ENCODE data around the gene ACOT4.
"Not testable (repeated sequence)": the region's sequence is repeated elsewhere in the genome, so short reads cannot be mapped to it uniquely, and the experiment has no call there.

Gene ACOT4

GRCh38 chr14:73567358-73567757, 24.3 kb upstream of the ACOT4 start:
- no peak overlapping the region for H3K4me3 ChIP-seq (ENCODE audit: low read depth, low read length)
- no peak for DNase-seq (ENCODE audit: low read depth)
- TF ChIP-seq, protein P1, sequence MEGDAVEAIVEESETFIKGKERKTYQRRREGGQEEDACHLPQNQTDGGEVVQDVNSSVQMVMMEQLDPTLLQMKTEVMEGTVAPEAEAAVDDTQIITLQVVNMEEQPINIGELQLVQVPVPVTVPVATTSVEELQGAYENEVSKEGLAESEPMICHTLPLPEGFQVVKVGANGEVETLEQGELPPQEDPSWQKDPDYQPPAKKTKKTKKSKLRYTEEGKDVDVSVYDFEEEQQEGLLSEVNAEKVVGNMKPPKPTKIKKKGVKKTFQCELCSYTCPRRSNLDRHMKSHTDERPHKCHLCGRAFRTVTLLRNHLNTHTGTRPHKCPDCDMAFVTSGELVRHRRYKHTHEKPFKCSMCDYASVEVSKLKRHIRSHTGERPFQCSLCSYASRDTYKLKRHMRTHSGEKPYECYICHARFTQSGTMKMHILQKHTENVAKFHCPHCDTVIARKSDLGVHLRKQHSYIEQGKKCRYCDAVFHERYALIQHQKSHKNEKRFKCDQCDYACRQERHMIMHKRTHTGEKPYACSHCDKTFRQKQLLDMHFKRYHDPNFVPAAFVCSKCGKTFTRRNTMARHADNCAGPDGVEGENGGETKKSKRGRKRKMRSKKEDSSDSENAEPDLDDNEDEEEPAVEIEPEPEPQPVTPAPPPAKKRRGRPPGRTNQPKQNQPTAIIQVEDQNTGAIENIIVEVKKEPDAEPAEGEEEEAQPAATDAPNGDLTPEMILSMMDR (IDR thresholded peaks at IDR 0.05; ENCODE audit: control insufficient read depth, extremely low read depth, insufficient read depth), result no peak

DNA sequence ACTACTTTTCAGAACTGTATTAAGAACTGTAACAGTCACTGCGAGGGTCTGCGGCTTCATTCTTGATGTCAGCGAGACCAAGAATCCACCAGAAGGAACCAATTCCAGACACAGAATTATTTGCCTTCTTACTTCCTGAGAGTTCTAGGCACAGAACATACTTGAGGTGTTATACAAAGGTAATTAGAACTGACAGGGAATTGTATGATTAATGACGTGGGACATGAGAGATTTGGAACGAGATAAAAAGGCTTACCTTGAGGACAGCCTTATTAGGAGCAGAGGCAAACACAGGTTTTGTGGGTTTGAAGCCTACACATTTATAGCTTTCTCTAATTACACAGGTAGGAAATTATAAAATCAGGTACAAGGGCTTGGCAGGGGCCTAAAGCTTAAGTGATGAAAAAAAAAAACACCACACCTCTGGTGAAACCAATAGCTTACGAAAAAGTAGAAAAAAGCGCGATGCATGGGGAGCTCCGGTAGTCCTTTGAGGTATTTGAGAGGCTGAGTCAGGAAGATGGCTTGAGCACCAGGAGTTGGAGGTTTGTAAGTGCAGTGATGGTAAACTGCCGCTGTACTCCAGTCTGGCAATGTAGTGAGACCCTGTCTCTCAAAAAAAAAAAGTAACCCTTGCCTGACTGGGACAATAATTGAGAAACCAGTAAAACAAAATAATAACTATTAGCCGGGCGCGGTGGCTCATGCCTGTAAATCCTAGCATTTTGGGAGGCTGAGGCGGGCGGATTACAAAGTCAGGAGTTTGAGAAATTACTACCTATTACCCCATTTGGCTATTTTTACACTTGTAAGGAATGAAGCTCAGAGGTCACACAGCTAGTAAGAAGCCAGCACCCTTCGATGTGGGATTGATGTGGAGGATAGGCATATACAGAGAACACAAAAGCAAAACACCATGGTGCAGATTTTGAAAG, 23.5 kb upstream of the ACOT4 start:
- DNase-seq (ENCODE audit: low read depth), result no peak
- H3K4me3 ChIP-seq (ENCODE audit: low read depth, low read length), result peak overlapping the region; percentile 59
- TF ChIP-seq, protein P1 (IDR thresholded peaks at IDR 0.05; ENCODE audit: control insufficient read depth, extremely low read depth, insufficient read depth), result no peak

- peak overlapping the region; percentile 59 for H3K4me3 ChIP-seq (ENCODE audit: low read depth, low read length)
- not testable (repeated sequence) for DNase-seq (ENCODE audit: low read depth)
Observed at GRCh38 chr14:73568886-73569184, 22.8 kb upstream of the ACOT4 start.

GRCh38 chr14:73569185-73569958, 22.3 kb upstream of the ACOT4 start, which contains the start of gene ACOT2:
Gene ACOT2, plus strand, starts transcription at chr14:73569213. Its CDS starts 28 bp downstream, at chr14:73569241.
- TF ChIP-seq, protein P1 (IDR thresholded peaks at IDR 0.05; ENCODE audit: control insufficient read depth, extremely low read depth, insufficient read depth), result 0 out of 2 replicates have a peak, but pooled peaks have one; percentile 9
- peak within 1 kb of the TSS; percentile 59 for H3K4me3 ChIP-seq (ENCODE audit: low read depth, low read length)
- peak; percentile 79 for DNase-seq (ENCODE audit: low read depth)

DNA sequence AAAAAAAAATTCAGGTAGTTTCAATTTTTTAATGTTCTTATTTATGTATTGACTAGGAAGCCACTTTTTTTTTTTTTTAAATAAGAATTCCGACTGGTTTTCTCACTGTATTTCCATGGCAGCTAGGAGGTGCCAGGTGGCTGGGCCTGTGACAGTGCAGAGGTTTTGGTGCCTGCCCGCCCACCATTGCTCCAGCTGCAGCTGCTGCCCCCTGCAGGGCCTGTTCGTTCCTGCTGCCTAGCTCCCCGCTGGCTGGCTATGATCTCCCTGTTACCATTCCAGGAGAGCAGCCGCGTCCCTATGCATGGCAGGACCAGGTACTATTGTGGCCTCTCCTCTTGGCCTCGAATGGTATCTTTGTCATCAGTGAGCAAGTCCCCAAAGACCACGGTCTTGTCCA, 20.8 kb upstream of the ACOT4 start:
- not testable (repeated sequence) for H3K4me3 ChIP-seq (ENCODE audit: low read depth, low read length); DNase-seq (ENCODE audit: low read depth)
- TF ChIP-seq, protein P1 (IDR thresholded peaks at IDR 0.05; ENCODE audit: control insufficient read depth, extremely low read depth, insufficient read depth), result peak; percentile 13; the same call in 1 of the 2 replicates

DNA sequence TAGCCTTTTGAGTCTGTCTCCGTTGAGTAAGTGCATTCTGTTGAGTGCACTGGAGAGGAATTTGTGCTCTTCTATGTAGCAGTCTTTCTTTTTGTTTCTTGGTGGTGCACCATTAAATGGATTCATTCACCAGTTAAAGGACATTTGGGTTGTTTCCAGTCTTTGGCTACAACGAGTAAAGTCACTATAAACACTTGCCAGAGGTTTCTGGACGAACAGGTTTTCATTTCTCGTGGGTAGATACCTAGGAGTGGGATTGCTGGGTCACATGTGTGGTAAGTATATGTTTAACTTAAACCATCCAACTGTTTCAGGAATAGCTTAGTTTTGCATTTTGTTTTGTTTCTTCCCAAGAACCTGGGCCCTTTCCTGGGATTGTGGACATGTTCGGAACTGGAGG, 18.6 kb upstream of the ACOT4 start:
- not testable (repeated sequence) for H3K4me3 ChIP-seq (ENCODE audit: low read depth, low read length)

DNA sequence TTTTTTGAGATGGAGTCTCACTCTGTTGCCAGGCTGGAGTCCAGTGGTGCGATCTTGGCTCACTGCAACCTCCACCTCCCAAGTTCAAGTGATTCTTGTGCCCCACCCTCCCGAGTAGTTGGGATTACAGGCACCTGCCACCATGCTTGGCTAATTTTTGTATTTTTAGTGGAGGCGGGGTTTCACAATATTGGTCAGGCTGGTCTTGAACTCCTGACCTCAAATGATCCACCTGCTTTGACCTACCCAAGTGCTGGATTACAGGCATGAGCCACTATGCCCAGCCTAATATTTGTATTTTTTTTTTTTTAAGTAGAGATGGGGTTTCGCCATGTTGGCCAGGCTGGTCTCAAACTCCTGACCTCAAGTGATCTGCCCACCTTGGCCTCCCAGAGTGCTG, 17.9 kb upstream of the ACOT4 start:
- H3K4me3 ChIP-seq (ENCODE audit: low read depth, low read length); DNase-seq (ENCODE audit: low read depth): not testable (repeated sequence)

More for the DNA sequence above, 18.6 kb upstream of the ACOT4 start:
- DNase-seq (ENCODE audit: low read depth), result peak; percentile 67

DNA sequence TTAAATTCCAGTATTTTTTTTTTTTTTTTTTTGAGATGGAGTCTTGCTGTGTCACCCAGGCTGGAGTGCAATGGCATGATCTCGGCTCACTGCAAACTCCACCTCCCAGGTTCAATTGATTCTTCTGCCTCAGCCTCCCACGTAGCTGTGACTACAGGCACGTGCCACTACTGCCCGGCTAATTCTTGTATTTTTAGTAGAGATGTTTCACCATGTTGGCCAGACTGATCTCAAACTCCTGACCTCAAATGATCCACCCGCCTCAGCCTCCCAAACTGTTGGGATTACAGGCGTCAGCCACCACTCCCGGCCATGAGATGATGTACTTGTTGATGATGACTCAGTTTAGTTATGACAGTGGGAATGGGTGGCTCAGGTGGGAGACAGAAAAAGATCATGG, 17.4 kb upstream of the ACOT4 start:
- not testable (repeated sequence) for H3K4me3 ChIP-seq (ENCODE audit: low read depth, low read length); DNase-seq (ENCODE audit: low read depth)

DNA sequence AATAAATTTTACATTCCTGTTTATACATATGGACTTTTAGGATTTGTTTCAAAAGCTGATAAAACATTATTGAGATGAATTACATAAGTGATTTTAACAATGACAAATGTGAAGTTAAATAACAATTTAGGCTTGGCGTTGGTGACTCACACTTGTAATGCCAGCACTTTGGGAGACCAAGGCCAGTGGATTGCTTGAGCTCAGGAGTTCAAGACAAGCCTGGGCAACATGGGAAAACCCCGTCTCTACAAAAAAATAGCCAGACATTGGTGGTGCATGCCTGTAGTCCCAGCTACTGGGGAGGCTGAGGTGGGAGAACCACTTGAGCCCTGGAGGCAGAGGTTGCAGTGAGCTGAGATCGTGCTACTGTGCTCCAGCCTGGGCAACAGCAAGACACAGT, 15.3 kb upstream of the ACOT4 start:
- TF ChIP-seq, protein P1 (IDR thresholded peaks at IDR 0.05; ENCODE audit: control insufficient read depth, extremely low read depth, insufficient read depth), result no peak
- no peak overlapping the region for H3K4me3 ChIP-seq (ENCODE audit: low read depth, low read length)
- DNase-seq (ENCODE audit: low read depth), result no peak

GRCh38 chr14:73577214-73577613, 14.5 kb upstream of the ACOT4 start:
- H3K4me3 ChIP-seq (ENCODE audit: low read depth, low read length); DNase-seq (ENCODE audit: low read depth): not testable (repeated sequence)

DNA sequence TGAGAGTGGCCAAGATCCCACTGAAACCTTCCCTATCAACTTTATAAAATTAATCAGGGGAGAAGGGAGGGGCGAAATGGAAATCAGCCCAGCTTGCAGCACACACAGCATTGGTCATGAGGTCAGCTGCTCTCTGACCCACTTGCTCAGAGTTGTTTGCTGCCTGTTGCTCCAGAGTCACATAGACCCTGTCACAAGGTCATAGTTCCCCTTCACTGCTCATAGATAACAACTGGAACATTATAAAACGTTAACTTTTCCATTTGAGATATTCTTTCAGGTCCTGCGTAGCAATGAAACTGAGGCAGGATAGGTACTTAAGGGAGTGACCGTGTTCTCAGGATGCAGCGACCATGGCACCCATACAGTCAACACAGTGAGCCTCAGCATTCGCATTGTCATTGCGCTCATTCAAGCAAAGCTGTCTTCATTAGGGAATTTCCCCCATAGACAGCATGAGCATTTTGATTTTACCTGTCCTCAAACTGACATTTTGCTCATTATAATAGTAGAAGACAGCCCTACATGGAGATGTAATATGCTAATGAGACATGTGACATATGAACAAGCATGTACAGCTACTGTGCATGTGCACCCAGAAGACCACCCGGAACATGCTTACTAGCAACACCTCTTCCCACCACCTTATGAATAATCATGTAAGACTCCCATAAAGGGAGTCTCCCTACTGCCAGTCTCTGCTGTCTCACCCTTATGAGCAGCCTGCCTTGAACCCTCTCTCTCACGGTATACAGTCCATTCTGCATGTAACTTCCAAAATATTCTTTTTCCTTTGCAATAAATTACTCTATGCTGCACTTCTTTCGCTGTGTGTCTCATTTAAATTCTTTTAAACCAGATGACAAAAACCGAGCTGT, 9.3 kb upstream of the ACOT4 start:
- H3K4me3 ChIP-seq (ENCODE audit: low read depth, low read length); DNase-seq (ENCODE audit: low read depth): not testable (repeated sequence)

Data from LNCaP clone FGC (cell line).